Fibroblast of skin of right biceps (primary cell): ENCODE results near the gene GGT6.

Source experiments
- DNase-seq: peaks from one replicate; pipeline ENCODE4 v3.0.0-alpha.2; 2013

The GGT6 gene

DNA sequence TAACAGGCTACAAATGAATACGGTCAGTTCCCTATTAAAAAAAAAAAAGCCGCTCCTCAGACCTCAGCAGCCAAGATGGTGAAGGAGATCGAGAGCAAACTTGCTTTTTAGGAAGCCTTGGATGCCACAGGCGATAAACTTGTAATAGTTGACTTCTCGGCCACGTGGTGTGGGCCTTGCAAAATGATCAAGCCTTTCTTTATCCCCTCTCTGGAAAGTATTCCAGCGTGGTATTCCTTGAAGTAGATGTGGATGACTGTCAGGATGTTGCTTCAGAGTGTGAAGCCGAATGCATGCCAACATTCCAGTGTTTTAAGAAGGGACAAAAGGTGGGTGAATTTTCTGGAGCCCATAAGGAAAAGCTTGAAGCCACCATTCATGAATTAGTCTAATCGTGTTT is 11.8 kb upstream of the GGT6 start:
- DNase-seq: no peak

DNA sequence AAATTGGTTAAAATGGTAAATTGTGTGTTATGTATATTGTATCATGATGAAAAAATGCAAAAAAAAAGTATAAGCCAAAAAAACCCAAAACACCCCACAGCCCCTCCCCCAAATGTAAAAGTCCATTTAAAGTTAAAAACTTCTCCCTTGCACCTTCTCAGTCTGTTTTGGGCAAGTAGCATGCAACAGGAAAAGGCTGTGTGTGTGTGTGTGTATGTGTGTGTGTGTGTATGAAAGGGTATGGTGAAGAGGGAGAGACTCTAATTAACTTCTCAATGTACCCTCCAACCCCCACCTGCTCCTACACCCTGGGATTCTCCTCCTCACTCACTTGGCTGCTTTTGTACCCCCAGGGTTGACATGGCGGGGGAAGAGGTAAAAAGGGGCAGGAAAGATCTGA is 9.2 kb upstream of the GGT6 start:
- no peak for DNase-seq

DNA sequence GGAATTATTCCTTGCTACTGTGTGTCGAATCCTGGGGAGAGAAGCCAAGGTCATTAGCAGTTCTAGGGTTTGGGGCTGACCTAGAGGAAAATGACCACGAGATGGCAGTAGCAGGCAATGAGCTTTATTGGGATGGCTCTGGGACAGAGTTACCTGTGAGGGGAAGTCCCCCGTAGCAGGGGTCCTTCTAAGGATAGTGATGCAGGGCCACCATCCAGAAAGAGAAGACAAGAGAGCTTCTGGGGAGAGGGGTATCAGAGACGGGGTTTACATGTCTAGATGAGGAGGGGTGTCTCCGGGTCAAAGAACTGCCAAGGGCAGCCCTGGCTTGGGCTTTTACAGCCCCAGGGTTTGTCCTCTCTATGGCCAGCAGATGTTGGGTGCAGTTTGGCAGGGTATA is 6.4 kb upstream of the GGT6 start:
- peak; percentile 42 for DNase-seq

DNA sequence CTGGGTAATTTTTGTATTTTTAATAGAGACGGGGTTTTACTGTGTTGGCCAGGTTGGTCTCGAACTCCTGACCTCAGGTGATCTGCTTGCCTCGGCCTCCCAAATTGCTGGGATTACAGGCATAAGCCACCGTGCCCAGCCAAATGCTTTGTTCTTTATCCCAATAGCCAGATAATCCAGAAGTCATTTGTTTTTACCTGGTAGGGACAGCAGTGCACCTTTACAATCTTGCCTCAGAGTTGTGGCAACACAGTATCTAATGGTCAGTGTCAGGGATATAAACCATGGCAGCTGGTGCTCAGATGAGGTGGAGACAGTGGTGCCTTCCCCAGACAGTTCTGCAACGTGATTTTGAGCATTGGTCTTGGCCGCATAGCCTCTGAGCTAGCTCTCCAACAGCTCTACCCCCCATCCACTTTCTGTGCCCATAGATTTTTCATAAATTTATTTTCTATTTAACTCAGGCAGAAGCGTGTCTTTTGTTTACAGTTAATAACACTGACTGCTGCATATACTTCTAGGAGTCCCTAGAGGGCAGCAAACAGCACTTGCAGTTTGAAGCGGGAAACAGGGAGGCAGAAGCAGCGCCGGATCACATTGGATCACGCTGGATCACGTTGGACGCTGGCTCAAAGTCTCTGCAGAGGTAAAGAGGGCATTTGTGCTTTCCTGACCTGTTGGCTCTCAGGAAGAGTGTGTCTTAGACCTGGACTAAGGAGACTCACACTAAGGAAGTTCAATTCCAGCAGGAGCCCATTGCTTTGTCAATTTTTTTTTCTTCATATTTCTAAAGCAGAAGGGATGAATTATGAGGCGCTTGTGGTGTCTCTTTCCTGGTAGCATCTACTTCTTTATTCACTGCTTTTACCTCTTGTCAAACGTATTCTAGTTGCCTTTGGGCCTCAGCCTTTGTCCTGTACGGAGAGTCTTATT is 5.1 kb upstream of the GGT6 start:
- peak; percentile 69 for DNase-seq

DNA sequence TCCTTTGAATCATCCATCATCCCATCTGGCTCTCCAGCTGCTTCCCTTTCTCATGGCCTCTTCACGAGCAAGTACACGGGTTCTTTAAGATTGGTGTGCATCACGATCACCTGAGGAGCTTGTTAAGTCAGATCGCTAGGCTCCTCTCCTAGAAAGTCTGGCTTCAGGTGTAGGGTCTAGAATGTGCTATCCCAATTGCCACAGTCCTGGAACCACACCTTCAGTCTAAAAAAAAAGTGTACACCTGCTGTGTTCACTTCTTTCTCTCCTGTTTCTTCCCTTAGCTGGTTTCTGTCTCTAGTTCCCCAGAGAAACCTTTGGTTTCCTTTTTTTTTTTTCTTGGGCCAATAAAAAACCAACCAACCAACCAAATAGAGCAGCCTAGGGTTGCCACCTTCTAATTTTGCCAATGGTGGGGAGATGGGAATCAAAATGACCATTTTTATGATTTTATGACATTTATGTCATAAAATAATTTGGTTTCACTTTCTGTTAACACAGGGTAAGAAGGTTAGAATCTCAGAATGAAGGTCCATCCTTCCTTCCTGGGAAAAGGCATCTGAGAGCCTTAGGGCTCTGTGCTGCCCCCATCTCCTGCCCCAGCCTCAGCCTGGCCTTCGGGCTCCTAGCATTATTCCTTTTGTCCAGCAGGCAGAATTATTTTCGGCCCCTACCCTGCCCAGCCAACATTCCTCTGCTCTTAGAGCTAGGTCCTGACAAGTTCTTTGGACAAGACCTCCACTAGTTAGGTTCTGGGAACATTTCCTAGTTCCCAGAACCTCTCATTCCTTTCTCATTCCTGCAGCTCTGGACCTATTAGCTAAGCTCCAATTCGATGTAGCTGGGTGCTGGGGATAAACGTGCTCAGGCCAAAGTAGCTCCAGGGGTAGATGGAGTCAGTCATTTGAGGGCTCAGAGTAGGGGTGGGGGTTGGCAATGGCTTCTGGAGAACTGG is 1.9 kb upstream of the GGT6 start:
- DNase-seq: no peak

DNA sequence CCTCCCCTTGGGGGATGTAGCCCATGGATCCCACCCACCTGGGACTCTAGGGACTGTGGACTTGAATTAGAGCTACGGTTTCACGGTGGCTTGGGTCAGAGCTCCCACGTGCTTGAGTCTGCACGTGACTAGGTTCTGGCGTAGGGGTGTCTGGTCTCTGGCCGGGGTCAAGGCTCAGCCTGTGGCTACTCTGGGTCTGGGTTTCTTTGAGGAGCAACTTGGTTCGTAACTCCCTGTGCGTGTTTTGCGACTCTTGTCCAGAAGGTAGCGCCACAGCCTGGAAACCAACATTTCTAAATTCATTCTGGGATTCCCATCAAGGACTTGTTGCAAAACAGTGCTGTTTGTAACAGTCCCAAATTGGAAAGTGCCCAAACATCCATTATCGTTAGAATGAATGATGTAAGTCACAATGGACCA is 470 bp upstream of the GGT6 start:
- DNase-seq: no peak

DNA sequence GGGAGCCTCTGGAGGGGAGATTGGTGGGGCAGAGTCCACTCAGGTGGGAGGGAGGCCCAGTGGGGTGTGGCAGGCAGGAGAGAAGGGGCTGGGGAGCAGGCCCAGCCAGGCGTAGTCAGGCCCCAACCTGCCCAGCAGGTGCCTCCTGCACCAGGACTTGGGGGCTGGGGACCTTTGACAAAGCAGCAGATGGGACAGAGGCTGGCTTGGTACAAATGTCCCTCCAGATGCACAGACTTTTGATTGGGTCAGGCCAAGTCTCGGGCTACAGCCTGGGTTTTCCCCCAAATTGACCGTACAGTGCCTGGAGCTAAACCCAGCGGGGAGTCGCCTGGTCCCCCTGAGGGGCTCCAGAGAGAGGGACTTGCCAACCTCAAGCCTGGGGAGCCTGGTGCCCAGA is 411 bp downstream of the GGT6 start:
- DNase-seq: no peak

DNA sequence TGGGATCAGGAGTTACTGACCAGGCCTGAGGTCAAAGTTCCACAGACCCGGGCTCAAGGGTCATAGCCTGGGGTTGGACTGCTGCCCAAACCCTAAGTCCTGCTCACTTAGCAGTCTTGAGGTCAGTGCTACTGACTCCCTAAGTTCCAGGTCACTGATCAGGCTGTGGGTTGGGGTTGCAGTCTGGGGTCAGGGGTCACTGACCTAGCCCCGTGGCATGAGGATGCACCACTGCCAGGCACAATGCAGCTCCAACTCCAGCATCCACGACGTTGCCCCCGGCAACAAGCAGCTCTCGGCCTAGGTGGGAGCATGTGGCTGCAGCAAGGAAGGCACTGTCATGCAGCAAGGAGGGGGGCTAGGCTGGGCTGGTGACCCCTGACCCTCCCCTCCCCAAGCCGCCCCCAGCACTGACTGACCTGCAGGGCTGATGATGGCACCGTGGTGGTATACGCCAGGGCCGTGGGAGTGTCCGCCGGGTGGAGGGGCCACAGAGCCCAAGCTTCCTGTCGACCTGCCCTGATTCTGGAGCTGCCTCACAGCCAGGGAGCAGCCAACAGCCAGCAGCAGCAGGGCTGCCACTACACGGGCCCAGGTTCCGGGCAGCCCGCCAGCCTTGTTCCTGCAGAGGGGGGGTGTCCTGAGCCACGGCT is 1.1 kb downstream of the GGT6 start:
- no peak for DNase-seq

DNA sequence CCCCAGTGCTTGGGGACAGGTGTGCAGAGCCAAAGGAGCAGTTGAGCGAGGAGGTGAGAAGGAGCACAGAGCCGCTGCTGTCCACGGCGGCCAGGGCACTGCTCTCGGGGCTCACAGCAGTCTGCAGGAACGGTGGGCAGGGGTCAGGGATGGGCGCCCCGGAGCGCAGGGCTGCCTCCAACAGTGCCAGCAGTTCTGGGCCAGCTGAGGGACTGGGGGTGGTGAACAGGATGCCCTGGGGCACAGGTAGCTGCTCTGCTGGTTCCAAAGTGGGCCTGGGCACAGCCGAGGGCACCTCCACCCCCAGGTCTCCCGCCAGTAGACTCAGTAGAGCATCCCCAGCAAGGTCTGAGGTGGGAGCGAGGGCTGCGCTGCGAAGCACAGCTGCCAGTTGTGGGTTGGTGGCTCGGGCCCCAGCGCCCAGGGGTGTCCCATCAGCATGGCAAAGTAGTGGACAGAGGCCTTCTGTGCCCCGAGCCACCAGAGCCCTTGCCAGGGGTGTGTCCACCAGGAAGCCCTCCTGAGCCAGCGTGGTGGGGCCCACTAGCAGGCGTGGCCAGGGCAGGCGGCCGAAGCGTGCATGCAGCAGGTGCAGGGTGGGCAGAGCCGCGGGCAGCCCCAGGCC is 1.9 kb downstream of the GGT6 start:
- DNase-seq: no peak

DNA sequence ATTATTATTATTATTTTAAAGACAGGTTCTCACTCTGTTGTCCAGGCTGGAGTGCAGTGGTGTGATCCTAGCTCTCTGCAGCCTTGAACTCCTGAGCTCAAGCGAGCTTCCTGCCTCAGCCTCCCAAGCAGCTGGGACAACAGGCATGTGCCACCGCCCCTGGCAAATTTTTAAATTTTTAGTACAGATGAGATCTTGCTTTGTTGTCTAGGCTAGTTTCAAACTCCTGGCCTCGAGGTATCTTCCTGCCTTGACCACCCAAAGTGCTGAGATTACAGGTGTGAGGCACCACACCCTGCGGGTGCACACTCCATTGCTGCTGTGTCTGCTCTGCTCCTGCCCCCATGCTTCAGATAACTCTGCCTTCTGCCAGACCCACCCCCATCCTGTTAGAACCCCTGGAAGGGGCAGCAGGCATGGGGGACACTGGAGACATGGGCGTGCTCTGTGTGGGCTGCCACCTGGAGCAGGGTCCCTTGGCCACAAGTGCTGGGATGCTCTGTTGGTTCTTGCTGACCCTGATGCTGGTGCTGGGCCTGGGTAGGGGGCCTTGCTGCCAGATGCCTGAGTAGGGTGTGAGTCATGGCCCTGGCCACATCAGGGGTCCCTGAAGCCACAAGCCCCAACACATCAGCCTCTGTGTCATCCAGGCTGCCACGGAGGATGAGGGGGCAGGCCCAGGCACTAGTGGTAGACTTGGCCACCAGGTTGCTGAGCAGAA is 2.6 kb downstream of the GGT6 start:
- DNase-seq: no peak

DNA sequence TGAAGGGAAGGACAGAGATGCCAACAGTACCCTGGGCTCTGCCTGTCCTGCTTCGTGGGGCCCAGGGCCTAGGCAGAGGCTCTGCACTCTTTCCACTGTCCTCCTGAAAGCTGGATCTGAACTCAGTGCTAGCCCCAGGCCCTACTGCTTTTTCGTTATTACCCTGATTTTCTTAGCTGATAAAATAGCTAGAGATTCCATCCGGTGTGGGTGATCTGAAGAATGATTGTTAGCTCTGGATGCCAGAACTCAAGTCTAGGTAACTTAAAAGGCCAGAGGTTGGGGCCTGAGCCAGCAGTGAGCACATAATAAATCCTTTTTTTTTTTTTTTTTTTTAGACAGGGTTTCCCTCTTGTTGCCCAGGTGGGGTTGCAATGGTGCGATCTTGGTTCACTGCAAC is 3.4 kb downstream of the GGT6 start:
- DNase-seq: no peak

DNA sequence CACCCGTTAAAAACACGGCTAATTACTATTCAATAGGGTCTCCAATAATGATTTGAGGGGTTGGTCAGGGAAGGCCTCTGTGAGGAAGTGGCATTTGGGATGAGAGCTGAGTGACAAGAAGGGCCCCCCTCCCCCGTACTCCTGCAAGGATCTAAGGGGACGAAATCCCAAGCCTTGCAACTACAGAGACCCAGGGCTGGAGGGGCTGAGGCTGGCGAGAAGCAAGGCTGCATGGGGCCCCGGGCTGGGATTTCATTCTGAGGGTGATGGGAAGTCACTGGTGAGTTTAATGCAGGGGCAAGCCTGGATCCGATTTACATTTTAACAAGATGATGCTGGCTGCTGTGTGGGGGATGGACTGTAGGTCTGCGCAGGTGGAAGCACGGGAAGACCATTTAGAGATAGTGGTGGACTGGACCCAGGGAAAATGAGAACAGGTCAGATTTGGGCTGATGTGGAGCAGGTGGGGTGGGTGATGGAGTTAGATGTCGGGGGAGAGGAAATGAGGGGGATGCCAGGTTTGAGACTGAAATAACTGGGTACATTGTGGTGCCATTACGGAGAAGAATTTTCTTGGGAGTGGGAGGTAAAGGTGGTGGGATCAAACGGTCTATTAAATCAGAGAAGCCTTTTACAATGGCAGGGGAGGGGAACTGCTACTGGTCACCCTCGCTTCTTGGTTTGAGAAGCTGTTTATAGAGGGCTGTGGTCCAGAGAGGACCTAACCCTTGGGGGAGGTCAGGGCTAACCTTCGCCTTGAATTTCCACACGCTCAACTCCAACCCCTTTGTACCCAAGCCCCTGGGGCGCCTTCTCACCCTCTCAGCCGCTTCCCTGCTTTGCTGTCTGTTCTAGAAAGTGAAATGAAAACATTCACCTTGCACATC is 4.3 kb downstream of the GGT6 start:
- DNase-seq: no peak

DNA sequence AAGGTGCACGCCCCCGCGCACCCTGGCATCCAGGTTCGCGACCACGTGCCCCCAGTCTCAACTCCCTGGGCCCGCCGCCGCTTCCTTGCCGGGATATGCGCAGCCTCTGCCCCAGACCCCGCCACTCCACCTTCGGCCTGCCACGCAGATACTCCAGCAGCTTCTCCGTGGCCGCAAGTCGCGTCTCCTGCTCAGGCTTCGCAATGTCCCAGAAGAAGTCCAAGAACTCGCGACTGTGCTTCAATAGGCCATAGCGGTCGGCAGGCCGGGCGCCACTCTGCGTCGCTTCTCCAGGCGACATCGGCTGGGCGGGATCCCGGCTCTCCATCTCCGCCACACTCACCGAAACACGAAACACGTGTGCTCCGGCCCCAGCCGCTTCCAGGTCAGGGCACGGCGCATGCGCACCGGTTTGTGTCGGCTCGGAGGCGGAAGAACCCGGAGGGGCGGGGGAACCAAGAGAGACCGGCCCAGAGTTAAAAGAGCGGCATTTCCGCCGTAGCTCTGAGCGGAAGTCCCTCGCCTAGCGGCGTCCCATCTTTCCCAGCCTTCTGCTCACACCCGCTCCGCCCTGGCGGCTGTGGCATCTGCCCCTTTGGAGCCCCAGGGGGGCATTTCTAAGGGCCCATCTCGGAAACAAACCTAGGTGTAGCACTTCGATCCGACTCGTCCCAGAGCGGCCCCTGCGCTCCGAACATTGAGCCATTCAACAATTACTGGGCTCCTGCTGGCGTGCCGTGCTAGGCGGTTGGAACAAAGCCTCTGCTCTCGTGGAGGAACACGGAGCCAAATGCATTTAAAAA is 5.2 kb downstream of the GGT6 start, which contains the start of gene MYBBP1A:
TSS of gene MYBBP1A (minus strand) at position 388 of the 803 bp plus-strand sequence. CDS start at position 328, 60 bp downstream.
- DNase-seq: peak; percentile 95

DNA sequence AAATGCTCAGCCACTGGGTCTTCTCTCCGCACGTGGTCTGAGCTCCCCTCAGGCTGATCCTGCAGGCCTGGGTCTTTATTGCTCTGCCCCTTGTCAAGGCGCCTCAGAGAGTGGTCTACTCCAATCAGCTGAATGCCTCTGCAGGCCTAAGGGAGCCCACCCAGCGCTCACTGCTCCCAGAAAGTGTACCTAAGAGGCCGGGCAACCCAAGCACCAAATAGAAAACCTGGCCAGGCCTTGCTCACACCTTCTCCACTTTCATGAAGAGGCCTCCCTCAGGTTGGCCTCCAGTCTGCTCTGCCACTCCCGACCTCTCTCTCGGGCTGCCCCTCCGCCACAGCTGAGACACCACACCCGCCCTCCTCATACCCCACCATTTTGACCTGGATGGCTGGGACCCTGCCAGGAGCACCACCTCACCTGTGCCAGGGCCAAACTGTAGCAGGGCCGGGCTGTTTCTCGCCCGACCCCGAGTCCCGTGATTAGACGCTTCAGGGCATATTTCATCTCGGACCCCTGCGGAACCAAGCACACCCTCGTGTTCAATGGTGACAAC is 5.9 kb downstream of the GGT6 start:
- no peak for DNase-seq

DNA sequence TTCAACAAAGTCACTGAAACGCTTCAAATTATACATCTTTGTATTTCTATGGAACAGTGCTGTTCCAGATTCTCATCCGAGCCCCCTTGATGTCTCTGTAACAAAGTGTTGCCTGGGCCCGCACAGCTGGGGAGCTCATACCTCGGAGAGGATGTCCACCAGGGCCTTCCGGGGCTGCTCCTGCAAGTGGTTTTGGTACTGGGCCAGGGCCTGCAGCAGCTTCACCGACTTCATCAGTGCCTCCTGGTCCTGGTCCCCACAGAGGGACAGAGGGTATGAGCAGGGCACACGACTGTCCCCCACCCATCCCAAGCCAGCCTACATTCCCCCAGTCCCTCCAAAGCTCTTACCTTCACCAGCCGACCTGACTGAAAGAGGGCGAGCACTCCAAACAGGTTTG is 6.7 kb downstream of the GGT6 start:
- no peak for DNase-seq

DNA sequence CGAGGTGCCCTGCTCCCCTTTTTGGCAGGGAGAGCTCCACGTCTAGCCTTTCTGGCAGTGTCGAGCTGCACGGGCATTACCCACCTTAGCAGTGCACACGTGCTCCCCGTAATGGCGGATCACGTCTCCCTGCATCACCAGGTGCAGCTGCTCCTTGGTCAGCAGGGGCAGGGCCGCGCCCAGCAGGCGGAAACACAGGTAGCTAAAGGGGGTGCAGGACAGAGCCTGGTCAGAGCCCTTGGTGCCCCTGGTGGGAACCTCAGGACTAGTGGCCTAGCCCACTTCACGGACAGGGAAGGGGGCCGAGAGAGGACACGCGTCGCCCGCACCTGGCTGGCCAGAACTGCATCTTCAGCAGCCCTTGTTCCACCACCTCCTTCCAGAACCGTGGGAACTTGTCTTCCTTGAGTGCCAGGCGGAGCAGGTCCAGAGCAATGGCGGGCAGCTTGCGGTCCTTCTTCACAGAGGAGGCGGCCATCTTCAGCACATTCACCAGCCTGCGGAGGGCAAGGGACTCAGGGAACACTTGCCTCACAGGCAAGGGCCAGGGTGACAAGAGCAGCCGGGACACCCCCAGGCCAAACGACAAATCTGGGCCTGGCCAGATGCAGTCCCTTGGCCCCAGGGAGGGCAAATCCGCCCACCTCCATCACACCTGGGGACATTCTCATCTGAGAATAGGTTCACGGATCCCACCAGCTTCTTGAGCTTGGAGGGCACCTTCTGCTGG is 8.4 kb downstream of the GGT6 start:
- DNase-seq: no peak

DNA sequence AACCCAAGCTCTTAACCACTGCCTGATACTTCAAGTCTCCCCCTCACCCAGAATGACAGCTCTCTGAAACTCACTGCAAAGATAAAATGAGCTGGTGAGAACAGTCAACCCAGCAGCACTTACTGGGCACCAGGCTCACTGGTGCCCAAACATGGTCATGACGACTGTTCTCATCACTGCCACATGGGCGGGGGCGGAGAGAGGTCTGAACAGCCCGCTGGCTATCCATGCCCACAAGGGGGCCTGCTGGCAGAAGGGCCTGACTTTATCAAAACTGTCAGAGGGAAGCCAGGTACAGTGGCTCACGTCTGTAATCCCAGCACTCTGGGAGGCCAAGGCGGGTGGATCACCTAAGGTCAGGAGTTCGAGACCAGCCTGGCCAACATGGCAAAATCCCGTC is 9.2 kb downstream of the GGT6 start:
- DNase-seq: no peak

DNA sequence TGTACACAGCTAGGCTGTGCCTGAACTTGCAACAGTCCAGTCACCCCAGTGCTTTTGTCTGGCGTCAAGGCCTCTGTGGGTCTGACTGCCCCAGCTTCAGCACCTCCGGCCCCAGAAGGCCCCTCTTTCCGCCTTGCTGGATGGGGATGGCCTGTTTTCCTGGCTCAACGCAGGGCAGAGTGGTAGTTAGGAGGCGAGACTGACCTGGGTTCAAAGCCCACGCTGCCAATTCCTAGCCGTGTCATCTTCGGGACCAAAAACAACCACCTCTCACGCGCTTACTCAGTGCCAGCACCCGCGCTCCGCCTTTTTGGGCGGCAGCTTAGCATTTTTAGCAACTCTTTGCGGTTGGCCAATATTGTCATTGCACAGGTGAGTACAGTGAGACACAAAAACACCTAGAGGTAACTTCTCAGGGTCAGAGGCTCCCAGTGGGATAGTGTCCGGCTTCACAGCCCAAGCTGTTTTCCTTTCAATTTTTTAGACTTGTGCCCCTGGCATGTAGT is 9.8 kb downstream of the GGT6 start:
- no peak for DNase-seq
